ENCODE data around the gene NR4A3. TPM values are rescaled to one million over a fixed set of nuclear protein-coding genes. Genes with fewer than 3 reads are reported as not detected.

Gene NR4A3
- total RNA-seq, 1 donor from 2014 or later, result 8.7 TPM

DNA sequence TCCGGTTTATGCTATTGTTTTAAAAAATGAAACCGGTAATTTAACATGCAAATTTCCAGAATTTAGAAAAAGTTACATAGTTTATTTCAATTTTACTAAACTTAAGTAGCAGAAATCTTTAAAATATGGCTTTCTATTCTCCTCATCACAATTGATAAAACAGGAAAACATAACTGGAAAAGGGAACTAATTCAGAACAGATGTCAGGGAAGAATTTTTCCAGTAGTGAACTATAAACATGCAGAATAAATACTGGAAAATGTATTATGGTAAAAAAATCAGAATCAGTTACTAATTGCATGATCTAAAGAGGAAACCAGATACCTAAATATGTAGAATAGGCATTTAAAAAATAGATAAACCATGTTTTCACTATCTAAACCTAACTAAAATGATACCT lies 7.3 kb upstream of the NR4A3 start:
- no peak for DNase-seq

GRCh38 chr9:99816392-99816791 lies 5.3 kb upstream of the NR4A3 start:
- no peak for DNase-seq

- no peak for DNase-seq
Measured at GRCh38 chr9:99818500-99818899, 3.2 kb upstream of the NR4A3 start.

GRCh38 chr9:99819123-99819855 lies 2.4 kb upstream of the NR4A3 start:
- peak; percentile 74 for DNase-seq

- DNase-seq, result peak; percentile 94
Measured at GRCh38 chr9:99819856-99820684, 1.6 kb upstream of the NR4A3 start.

DNA sequence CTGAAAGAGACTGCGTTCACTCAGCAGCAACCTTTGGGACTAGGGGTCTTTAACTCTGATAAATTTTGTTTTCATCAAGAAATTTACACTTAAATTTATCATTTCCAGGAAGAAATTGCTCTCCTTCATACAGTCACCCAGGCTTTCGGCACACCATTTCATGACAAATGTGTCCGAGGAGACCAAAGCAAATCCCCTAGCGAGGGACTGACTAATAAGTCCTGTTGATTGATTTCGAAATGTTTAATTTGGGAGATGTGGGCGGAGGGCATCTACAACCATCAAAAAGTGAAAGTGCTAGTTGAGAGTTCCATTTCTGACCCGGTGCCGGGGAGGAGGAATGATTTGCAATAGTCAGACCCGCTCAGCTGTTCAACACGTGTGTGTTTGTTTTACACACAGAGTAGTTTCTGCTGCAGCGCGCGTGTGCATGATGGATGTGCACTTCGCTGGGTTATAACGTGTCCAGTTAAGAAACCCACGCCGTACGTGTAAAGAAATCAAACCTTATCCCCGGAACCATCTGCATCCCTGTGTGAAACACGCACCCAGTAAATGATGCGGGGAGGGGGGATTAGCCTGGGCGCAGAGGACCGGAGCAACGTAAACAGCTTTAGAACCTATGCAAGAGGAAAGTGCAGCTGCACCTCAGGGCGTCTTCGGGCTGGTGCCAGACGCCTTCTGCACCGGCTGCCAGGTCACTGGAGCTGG lies 845 bp upstream of the NR4A3 start:
- DNase-seq, result peak; percentile 52

GRCh38 chr9:99822109-99822805 lies 572 bp downstream of the NR4A3 start:
- no peak for DNase-seq

- no peak for DNase-seq
Measured at GRCh38 chr9:99822806-99823591, 1.3 kb downstream of the NR4A3 start.

- DNase-seq, result peak; percentile 22
Measured at GRCh38 chr9:99823681-99824377, 2.1 kb downstream of the NR4A3 start.

DNA sequence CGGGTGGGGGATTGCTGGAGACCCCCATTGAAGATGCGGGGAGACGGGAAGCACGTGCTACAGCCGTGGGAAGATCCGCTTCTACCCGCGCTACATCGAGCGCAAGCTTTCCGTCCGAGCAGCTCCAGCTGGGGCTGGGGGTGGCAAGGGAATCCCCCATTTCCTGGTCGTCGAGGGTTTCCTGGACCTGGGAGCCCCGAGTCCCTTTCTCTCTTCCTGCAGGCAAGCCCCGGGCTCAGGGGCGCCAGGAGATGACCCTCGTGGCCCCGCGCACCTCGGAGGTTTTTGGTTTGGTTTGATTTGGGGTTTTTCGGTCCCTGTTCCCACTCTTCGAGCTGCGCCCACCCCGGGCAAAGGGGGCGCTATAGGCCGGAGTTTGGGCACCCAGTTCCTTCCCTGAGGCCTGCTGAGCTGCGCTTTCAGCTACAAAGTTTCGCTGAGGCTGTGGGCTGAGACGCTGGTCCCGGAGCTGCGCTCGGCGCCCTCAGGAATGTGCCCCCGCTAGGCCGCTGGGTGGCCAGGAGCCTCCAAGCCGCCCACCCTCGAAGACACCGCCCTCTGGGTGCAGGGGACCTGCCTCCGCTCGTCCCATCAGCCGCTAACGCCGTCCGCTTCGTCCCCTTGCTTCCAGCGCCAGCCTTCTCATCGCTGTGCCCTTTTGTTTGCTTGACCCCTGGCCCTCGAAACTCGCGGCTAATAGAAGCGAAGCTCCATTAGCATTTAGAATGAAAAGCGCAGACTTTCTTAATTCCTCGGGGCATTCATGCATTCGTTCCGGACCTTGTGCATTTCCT lies 2.9 kb downstream of the NR4A3 start:
- no peak for DNase-seq

- no peak for DNase-seq
Measured at GRCh38 chr9:99825172-99826046, 3.7 kb downstream of the NR4A3 start.

- no peak for DNase-seq
Measured at GRCh38 chr9:99826579-99826978, 4.9 kb downstream of the NR4A3 start.

- DNase-seq, result no peak
Measured at GRCh38 chr9:99827244-99827643, 5.6 kb downstream of the NR4A3 start.

DNA sequence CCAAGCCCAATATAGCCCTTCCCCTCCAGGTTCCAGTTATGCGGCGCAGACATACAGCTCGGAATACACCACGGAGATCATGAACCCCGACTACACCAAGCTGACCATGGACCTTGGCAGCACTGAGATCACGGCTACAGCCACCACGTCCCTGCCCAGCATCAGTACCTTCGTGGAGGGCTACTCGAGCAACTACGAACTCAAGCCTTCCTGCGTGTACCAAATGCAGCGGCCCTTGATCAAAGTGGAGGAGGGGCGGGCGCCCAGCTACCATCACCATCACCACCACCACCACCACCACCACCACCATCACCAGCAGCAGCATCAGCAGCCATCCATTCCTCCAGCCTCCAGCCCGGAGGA lies 6.3 kb downstream of the NR4A3 start:
- DNase-seq, result no peak

DNA sequence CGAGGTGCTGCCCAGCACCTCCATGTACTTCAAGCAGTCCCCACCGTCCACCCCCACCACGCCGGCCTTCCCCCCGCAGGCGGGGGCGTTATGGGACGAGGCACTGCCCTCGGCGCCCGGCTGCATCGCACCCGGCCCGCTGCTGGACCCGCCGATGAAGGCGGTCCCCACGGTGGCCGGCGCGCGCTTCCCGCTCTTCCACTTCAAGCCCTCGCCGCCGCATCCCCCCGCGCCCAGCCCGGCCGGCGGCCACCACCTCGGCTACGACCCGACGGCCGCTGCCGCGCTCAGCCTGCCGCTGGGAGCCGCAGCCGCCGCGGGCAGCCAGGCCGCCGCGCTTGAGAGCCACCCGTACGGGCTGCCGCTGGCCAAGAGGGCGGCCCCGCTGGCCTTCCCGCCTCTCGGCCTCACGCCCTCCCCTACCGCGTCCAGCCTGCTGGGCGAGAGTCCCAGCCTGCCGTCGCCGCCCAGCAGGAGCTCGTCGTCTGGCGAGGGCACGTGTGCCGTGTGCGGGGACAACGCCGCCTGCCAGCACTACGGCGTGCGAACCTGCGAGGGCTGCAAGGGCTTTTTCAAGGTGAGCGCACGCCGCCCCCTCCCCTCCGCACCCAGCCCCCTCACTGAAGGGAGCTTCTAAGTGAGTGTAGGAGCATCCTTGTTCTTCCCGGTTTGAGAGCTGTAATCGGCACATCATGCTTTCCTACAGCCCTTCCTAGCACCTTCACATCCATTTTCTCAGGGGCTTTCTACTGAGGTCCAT lies 6.9 kb downstream of the NR4A3 start:
- DNase-seq, result no peak

- DNase-seq, result no peak
Measured at GRCh38 chr9:99831857-99832557, 10.3 kb downstream of the NR4A3 start.

DNA sequence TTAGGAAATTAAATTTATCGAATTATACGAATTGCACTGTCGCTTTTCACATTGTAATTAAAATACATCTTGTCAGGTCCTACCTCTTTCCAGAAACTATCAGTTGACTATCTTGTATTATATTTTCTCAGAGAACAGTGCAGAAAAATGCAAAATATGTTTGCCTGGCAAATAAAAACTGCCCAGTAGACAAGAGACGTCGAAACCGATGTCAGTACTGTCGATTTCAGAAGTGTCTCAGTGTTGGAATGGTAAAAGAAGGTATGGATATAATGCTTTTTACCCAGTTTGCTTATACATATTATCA lies 10.8 kb downstream of the NR4A3 start:
- DNase-seq, result no peak

DNA sequence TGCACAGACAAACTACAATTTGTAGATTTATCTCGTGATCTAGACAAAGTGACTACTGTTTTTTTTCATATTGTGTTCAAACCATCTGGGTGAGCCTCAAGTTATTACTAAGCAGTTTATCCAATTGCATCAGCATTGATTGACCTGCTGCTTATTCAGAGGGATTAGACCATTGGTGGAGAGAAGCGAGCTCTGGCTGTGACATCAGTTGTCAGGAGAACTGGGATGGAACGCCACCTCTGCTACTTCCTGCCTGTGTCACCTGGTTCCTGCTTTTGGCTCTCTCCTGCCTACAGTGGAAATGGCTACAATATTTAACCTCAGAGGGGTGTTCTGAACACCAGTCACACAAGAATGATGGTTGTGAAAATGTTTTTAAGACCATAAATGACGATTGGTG lies 12.1 kb downstream of the NR4A3 start:
- DNase-seq, result no peak
